GM21528 (cell line): ENCODE measurements around the gene CCDC88A.
A peak's percentile ranks its signal among the peaks of the same experiment; 100 is the strongest.

ENCODE experiments used
- ATAC-seq: cut with Tn5 transposase; IDR thresholded peaks from one replicate; pipeline ENCODE4 v1.9.1; 2021; ENCODE audit warnings: mild to moderate bottlenecking, moderate library complexity; ENCODE audit not compliant: unreplicated experiment, low FRiP score

Gene CCDC88A

GRCh38 chr2:55428258-55428657, 8.6 kb upstream of the CCDC88A start:
- ATAC-seq, result no peak

- ATAC-seq, result no peak
Observed at GRCh38 chr2:55425431-55425831, 5.8 kb upstream of the CCDC88A start.

GRCh38 chr2:55422876-55423665, 3.4 kb upstream of the CCDC88A start:
- no peak for ATAC-seq

- no peak for ATAC-seq
Observed at GRCh38 chr2:55421326-55421725, 1.7 kb upstream of the CCDC88A start.

- no peak for ATAC-seq
Observed at GRCh38 chr2:55420871-55421270, 1.2 kb upstream of the CCDC88A start.

GRCh38 chr2:55420439-55420725, 726 bp upstream of the CCDC88A start:
- ATAC-seq, result no peak

GRCh38 chr2:55419233-55419678, 400 bp downstream of the CCDC88A start:
- ATAC-seq, result peak; percentile 17

GRCh38 chr2:55418512-55419232, 984 bp downstream of the CCDC88A start:
- no peak for ATAC-seq

GRCh38 chr2:55418072-55418471, 1.6 kb downstream of the CCDC88A start:
- ATAC-seq, result no peak

GRCh38 chr2:55416786-55417568, 2.7 kb downstream of the CCDC88A start:
- ATAC-seq, result no peak

- ATAC-seq, result no peak
Observed at GRCh38 chr2:55415300-55415699, 4.4 kb downstream of the CCDC88A start.

- no peak for ATAC-seq
Observed at GRCh38 chr2:55408918-55409868, 10.5 kb downstream of the CCDC88A start.

GRCh38 chr2:55408098-55408882, 11.4 kb downstream of the CCDC88A start:
- ATAC-seq, result no peak

- no peak for ATAC-seq
Observed at GRCh38 chr2:55405116-55405515, 14.5 kb downstream of the CCDC88A start.

- ATAC-seq, result no peak
Observed at GRCh38 chr2:55403256-55403998, 16.2 kb downstream of the CCDC88A start.

GRCh38 chr2:55401124-55401523, 18.5 kb downstream of the CCDC88A start:
- no peak for ATAC-seq

GRCh38 chr2:55400332-55400731, 19.3 kb downstream of the CCDC88A start:
- no peak for ATAC-seq

- no peak for ATAC-seq
Observed at GRCh38 chr2:55399815-55400214, 19.8 kb downstream of the CCDC88A start.
